ENCODE measurements around the gene DIP2C.

Gene DIP2C

DNA sequence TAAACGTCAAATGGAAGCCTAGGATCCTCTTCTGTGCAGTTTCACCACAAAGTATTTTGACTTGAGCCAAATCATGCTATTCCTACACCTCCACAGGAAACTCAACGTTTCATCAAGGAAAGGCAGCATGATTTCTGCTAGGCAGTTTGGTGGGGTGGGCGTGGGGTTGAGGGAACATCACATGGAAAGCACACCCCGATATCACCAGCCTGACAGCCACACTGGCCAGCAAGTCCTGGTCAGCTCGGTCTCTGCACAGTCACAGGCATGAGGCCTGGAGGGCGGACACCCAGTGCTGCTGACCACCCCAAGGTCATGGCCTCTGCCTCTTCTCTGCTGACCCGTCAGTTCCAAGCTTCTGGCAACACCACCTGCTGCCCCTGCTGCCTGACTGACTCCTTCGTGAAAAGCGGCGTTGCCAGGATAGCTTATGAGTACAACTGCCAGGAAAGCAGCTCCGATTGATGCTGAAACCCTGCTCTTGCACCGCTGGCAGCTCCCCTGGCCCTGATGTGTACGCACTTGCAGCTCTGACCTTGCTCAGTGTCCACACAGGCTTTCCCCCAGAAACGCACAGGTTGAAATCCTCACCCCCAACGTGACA, 171.5 kb downstream of the DIP2C start:
- DNase-seq (ENCODE audit: low read depth in 2 of 2): no peak

DNA sequence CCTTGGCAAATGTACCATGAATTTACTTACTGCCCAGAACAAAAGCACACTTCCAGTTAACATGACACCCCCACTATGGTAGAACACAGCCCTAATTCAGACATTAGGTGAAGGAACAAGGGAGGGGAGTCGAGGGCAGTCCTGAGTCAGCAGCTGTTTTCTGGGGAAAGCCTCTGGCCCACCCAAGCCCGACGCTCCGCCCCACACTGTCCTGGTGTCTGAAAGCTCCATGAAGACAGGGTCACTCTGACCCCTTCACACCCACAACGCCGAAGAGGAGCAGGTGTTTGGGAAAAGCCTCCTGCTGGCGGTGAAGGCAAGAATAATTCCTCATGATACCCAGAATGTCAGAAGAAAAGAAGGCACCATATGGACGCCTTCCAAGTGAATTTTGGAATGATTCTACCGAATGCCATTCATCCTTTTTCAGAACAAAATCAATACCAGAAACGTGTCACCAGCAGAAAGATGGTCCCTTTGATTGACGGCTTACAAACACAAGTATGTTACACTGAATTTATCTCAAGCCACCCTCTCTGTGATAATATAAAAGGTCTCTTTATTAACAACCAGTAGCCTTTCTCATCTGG, 172.1 kb downstream of the DIP2C start:
- no peak for DNase-seq (ENCODE audit: low read depth in 2 of 2)

DNA sequence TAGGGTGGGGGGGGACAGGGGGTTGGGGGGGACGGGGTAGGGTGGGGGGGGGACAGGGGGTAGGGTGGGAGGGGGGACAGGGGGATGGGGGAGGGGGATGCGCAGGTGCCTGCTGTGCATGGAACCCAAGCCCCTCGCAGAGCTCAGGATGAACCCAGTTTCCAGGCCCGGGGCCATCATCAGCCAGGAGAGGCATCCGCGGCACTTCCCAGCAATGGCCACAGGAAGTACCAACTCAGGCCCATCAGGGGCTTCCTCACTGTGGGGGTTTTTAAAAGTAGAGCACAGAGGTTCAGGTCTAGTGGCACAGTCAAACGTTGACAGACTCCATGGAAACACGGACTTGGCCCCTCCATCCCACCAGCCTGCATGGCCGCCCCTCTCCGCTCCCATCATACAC, 172.7 kb downstream of the DIP2C start:
- DNase-seq (ENCODE audit: low read depth in 2 of 2): no peak

DNA sequence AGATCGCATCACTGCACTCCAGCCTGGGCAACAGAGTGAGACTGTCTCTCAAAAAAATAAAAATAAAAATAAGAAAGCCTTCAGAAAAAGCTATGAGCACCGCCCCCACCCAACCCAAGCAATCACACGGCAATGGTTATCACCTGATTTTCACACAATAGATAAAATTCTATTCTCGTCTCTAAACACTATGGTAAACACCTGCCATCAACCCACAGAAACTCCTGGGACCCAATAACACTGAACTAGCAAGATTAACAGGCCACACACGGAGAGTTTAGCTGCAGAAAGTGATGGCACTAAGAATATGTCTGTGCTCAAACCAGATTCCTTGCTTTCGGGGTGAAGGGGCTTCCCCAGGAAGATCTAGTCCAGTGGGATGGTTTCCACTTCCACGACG, 173.8 kb downstream of the DIP2C start:
- DNase-seq (ENCODE audit: low read depth in 2 of 2): no peak

DNA sequence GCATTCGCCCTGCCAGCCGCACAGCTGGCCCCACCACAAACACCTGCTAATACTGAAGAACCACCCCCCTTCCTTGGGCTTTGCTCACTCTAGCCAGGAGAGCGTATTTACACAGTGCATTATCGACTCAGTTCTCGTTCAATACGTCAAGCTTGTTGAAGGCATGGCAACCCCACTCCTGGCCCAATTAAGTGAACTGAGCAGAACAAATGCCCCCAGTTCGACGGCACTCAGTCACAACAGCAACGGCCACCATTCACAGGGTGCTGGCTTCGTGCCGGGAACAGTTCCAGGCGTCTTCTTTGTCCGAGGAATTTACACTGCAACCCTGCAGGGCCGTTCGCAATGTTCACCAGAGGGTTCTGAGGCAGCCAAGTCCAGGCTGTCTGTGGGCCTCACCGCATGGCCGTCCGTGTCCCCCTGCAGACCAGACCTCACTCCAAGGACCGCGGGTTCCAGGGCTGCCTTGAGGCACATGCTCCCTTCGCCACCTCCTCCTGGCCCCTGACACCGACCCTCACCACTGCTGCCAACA, 175.3 kb downstream of the DIP2C start:
- DNase-seq (ENCODE audit: low read depth in 2 of 2): no peak

DNA sequence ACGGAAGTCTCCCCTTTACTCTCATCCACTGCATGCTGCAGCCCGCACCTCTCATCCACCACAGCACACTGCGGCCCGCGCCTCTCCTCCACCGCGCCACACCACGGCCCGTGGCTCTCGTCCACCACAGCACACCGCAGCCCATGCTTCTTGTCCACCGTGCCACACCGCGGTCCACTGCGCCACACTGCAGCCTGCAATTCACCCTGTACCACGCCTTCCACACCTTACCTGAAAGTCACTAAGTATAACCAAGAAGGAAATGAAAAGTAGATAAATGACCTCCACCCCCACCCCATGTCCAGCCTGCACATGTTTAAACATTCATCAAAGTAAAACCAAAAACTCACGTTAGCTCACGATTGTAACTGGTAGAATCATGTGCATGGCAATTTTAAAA, 176.1 kb downstream of the DIP2C start:
- DNase-seq (ENCODE audit: low read depth in 2 of 2): no peak

DNA sequence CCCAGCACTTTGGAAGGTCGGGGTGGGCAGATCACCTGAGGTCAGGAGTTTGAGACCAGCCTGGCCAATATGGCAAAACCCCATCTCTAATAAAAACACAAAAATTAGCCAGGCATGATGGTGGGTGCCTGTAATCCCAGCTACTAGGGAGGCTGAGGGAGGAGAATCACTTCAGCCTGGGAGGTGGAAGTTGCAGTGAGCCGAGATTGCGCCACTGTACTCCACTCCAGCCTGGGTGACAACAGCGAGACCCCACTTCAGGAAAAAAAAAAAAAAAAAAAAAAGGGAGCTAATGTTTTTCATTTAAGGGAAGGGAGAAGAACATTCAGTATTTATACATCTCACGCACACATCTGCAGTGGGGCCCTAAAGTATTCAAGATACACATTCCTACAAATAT, 176.8 kb downstream of the DIP2C start:
- DNase-seq (ENCODE audit: low read depth in 2 of 2): peak; percentile 22 to 28

DNA sequence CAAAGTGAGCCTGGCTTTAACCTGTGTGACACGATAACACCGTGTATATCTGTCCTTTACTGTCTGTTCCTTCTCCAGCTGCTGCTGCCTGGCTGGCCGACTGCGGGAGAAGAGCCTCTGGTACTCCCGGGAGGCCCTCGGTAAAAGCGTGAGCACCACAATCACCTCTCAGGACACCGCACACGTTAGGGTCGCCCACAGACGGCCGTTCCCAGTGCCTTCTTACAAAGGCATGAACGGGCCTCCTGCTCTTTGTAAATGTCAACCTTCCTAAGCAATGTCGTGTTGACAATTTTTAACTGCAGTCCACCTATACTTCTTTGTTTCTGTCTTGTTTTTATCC, 177.6 kb downstream of the DIP2C start:
- no peak for DNase-seq (ENCODE audit: low read depth in 2 of 2)

DNA sequence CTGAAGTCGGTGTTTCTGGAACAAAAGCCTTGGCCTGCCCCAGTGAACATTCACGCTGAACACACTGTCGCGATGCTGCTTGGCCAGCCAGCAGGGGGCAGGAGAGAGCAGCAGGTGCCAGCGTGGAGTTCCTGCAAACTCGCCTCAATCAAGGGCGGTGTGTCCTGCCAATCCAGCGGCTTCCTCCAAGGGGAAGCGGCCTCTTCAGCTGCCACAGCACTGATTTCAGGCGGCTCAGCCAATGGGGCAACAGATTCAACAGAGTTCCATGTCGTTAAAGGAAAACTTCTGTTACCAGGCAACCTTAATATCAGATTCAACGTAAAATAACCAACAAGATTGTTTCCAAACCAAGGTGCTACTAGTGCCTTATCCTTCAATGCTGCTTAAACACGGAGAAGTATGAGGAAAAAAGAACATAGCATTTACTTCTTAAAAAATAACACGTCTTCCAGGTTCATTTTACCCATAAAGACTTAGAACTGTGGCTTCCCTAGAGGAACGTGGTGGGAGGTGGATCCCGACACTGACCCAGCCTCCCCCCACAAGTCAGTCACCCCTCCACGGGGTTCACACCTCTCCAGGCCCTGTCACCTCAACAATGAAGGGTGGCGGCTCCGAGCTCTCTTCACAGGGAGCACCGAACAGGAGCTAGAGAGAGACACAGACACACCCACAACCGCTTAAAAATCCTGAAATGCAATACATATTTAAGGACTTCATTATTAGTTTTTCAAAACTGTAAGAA, 178.2 kb downstream of the DIP2C start:
- DNase-seq (ENCODE audit: low read depth in 2 of 2): peak; percentile 79 to 81

DNA sequence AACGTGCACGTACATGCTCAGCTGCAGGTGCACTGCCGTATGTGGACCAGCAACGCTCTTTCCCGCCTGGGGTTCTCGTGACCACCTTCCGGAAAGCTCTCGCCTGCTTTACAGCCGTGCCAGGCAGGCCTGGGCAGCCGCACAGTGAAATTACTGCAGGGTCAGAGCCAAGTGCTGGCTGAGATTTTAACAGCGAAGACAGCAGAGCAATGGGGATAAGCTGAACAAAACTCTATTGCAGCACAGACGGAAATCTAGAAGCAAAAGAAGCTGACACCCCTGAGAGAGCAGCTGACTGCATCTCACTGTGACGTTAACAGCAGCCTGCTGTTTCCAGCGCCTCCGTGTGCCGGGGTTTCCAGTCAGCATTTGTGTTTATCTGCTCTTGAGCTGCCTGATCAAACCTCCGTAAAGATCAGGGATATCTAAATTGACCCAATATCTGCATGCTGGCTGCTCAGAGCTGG, 179.0 kb downstream of the DIP2C start:
- no peak for DNase-seq (ENCODE audit: low read depth in 2 of 2)

DNA sequence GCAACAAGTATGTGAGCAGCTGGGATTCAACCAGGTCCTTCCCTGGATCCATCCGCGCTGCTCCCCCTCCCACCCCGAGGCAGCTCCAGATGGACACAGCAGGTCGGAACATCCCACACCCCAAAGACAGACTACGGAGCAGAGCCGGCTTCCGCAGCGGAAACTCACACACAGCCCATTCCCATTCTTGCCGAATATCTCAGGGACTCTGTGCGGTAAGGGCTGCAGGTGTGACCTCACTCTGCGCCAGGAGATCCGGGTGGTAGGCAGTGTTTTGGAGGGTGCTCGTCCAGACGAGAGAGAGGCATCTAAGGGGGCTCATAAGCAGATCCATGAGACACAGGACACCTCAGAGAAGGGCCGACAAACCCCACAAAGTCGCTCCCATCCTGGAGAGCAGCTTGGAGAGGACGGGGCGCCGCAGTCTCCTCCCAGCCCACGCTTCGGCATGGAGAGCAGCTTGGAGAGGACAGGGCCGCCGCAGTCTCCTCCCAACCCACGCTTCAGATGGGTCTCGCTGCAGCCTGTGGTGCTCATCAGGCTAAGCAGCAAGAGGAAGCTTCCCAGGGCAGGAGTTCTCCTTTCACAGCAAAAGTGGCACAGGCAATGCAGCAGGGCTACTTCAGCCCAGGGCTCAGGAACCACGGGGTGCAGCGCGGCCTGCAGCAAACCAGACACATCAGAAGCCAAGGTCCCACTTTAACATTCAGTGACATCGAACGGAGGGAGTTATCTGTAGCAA, 179.9 kb downstream of the DIP2C start:
- DNase-seq (ENCODE audit: low read depth in 2 of 2): no peak

DNA sequence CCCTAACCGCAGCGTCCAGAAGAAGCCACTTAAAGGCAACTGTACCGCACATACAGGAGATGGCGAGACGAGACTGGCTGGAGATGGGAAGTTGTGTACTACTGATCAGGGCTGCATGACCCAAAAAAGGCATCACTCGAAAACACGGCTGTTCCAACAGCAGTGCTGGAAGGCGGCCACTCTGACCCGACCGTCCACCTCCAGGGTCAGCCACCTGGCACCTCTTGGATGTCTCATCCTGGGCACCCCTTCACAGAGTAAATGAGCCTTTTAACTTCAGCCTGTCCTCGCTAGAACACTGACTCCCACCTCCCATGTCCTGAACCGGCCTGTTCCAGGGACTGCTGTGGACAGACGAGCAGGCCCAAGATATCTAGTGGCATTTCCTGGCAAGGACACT, 180.7 kb downstream of the DIP2C start:
- no peak for DNase-seq (ENCODE audit: low read depth in 2 of 2)

DNA sequence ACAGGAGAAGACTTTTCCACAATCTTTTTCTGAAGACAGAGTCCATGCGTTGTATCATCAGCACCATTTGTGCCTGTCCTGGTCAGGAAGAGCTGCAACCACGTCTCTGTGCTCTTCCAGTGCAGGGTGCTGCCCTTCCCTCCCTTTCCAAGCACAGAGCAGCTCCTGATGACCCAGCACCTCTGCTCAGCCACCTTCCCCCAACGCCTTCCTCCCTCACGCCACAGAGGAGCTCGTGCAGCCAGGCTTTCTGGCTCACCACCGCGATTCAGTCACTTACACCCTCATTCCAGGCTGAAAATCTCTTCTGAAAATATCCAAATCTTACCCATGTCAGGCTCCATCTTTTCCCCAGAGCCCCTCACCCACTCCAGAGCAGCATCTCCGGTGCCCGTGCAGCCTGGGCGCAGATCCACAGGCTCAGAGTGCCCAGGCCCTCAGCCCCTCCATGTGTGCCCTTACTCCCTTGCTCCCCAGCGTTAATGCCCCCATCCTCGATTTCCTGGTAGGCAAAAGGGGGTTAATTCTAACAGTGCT, 181.5 kb downstream of the DIP2C start:
- DNase-seq (ENCODE audit: low read depth in 2 of 2): no peak

DNA sequence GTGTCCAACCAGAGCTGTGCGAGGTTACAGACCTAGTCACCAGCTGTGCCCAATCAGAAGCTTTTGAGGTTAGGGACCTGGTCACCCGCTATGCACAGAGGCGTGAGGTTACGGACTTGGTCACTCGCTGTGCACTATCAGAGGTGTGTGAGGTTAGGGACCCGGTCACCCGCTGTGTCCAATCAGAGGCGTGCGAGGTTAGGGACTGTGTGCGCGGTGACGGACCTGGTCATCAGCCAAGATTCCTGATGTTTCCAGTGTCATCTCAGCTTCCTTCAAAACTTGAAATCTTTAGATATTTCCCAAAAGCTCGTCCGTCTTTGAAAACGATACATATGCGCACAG, 182.1 kb downstream of the DIP2C start:
- DNase-seq (ENCODE audit: low read depth in 2 of 2): no peak

DNA sequence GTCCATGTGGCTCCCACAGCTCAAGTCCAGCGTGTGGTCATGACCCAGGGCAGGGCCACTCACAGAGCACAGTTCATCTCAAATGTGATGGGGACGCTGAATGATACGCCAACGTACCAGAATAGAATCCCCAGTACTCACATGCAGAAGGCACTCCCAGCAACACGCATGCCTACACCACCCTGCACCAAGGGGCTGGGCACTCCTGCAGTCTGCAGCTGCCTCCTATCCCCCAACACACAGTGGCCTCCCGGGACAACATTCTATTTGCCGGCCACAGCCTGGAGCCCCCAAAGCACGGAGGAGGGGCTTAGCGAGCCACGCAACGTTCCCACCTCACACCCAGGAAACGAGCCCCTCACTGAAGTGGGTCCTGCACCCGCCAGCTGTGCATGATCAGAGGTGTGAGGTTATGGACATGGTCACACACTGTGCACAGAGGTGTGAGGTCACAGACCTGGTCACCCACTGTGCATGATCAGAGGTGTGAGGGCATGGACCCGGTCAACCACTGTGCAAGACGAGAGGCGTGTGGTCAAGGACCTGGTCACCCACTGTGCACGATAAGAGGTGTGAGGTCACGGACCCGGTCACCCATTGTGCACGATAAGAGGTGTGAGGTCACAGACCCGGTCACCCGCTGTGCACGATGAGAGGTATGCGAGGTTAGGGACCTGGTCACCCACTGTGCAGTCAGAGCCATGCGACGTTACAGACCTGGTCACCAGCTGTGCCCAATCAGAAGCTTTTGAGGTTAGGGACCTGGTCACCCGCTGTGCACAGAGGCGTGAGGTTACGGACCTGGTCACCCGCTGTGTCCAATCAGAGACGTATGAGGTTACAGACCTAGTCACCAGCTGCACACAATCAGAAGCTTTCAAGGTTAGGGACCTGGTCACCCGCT, 182.8 kb downstream of the DIP2C start:
- DNase-seq (ENCODE audit: low read depth in 2 of 2): no peak

DNA sequence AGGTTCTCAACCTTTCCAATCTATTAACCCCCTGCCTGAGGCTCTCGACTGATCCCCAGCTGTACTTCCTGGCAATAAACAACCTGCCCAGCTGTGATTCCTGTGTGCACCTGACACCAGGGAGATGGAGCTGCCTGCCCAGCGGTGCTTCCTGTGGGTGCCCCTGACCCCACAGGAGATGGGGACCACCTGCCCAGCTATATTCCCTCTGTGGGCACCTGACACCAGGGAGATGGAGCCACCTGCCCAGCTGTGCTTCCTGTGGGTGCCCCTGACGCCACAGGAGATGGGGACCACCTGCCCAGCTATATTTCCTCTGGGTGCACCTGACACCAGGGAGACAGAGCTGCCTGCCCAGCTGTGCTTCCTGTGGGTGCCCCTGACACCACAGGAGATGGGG, 184.0 kb downstream of the DIP2C start:
- no peak for DNase-seq (ENCODE audit: low read depth in 2 of 2)

DNA sequence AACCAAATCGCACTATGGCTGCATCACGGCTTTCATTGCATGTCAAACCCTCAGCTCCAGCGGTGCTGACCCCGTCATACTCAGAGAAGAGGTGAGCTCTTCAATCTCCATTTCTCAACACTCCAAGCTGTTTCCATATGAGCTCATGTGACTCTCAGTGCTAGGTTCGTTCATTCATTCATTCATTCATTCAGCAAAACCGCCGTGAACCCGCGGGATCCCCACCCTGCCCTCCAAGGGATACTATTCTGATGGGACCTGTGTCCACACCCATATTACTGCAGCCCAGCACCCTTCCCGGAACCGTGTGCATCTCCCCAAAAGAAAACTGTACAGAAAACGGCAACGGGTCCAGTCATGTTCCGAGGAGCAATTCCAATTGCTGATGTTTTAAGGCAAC, 184.7 kb downstream of the DIP2C start:
- no peak for DNase-seq (ENCODE audit: low read depth in 2 of 2)

DNA sequence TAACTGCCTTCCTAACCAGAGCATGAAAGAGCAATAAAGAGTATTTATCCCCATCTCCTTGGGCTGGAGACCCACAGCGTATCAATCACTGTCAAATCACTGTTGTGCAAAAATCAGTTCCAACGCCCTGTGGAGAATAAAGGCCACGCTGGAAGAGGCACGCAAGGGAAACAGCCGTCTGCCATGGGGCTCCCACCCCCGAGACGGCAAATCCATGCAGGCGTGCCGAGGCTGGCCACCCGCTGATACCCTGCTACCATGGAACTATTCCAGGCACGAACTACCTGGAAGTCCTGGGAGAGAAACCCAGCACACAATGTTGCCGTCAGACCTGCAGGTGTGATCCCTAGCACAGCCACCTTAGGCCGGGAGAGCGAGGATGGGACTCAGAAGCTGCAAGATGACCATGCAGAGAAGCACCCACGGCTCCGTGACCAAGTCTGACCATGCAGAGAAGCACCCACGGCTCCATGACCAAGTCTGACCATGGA, 185.3 kb downstream of the DIP2C start:
- no peak for DNase-seq (ENCODE audit: low read depth in 2 of 2)

DNA sequence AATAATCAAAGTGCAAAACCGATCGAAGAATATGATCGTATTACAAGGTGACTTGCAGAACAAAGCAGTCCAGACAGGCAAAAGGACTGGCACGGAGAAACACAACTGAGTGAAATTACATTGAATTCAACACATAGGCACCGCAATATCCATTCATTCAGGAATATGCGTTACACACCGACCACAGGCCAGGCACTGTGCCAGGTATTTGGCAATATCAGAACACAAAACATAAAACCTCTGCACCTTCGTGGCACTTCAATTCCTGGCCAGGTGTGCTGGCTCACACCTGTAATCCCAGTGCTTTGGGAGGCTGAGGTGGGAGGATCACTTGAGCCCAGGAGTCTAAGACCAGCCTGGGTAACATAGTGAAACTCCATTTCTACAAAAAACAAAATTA, 187.9 kb downstream of the DIP2C start:
- DNase-seq (ENCODE audit: low read depth in 2 of 2): no peak

DNA sequence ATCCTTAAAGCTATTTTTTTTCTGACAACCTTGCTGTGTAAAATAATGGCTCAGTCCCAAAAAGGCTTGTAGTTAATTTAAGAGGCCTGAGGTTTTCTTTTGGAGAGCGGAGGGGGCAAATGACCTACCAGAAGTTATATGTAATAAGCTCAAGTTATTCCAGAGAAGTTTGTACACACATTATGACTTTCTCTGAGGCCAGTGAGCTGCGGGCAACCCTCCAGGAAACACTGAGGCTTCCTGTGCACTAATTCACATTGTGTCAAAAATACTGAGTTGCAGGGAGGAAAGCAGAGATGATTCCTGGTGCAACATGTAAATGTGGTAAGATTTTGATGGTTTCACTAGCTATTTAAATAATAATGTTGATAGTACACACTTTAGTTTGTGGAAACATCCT, 188.6 kb downstream of the DIP2C start:
- DNase-seq (ENCODE audit: low read depth in 2 of 2): peak; percentile 36 to 49

DNA sequence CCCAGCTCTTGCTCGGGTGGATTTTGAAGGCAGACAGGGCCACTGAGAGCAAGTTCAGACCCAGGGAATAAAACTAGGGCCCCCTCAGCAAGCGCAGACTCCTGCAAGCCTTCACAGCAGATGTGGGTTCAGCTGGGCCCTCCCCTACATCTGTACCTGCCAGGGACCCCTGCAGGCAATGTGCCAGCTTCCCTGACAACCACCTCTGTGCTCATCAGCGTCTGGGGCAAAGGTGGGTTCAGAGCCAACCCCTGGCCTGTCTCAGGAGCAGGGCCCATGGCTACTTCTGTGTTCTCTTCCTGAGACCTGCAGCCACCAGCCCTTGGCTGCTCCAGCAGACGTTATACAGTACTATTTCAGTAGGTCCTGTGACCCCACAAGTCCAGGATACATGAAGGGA, 189.5 kb downstream of the DIP2C start:
- no peak for DNase-seq (ENCODE audit: low read depth in 2 of 2)

All from fibroblast of skin of left quadriceps (primary cell).